ENCODE results near the gene AHI1. TPM values are rescaled to one million over a fixed set of nuclear protein-coding genes. Genes with fewer than 3 reads are reported as not detected.
A peak's percentile ranks its signal among the peaks of the same experiment; 100 is the strongest.
"Not testable (repeated sequence)": the region's sequence is repeated elsewhere in the genome, so short reads cannot be mapped to it uniquely, and the experiment has no call there.

Gene AHI1
- total RNA-seq, 1 donor from 2014 or later, result 5.6 TPM

GRCh38 chr6:135397172-135397952 is 100.2 kb downstream of the AHI1 start:
- no peak for DNase-seq (ENCODE audit: low read depth in 2 of 2)

- DNase-seq (ENCODE audit: low read depth in 2 of 2), result no peak
Observed at GRCh38 chr6:135395136-135395535, 102.4 kb downstream of the AHI1 start.

- no peak for DNase-seq (ENCODE audit: low read depth in 2 of 2)
Observed at GRCh38 chr6:135393289-135393688, 104.3 kb downstream of the AHI1 start.

- DNase-seq (ENCODE audit: low read depth in 2 of 2), result no peak
Observed at GRCh38 chr6:135390458-135390857, 107.1 kb downstream of the AHI1 start.

GRCh38 chr6:135385299-135385698 is 112.2 kb downstream of the AHI1 start:
- DNase-seq (ENCODE audit: low read depth in 2 of 2), result no peak

- no peak for DNase-seq (ENCODE audit: low read depth in 2 of 2)
Observed at GRCh38 chr6:135383766-135384165, 113.8 kb downstream of the AHI1 start.

GRCh38 chr6:135383301-135383700 is 114.2 kb downstream of the AHI1 start:
- no peak for DNase-seq (ENCODE audit: low read depth in 2 of 2)

- no peak for DNase-seq (ENCODE audit: low read depth in 2 of 2)
Observed at GRCh38 chr6:135382182-135382628, 115.3 kb downstream of the AHI1 start.

GRCh38 chr6:135380793-135381192 is 116.7 kb downstream of the AHI1 start:
- no peak for DNase-seq (ENCODE audit: low read depth in 2 of 2)

GRCh38 chr6:135379647-135380046 is 117.9 kb downstream of the AHI1 start:
- no peak for DNase-seq (ENCODE audit: low read depth in 2 of 2)

GRCh38 chr6:135372758-135373157 is 124.8 kb downstream of the AHI1 start:
- no peak for DNase-seq (ENCODE audit: low read depth in 2 of 2)

- not testable (repeated sequence) for DNase-seq (ENCODE audit: low read depth in 2 of 2)
Observed at GRCh38 chr6:135363622-135364021, 133.9 kb downstream of the AHI1 start.

GRCh38 chr6:135362124-135362523 is 135.4 kb downstream of the AHI1 start:
- DNase-seq (ENCODE audit: low read depth in 2 of 2), result no peak

- no peak for DNase-seq (ENCODE audit: low read depth in 2 of 2)
Observed at GRCh38 chr6:135360222-135360621, 137.3 kb downstream of the AHI1 start.

GRCh38 chr6:135358985-135359384 is 138.6 kb downstream of the AHI1 start:
- peak in 1 of 2 donors; percentile 9 for DNase-seq (ENCODE audit: low read depth in 2 of 2)

GRCh38 chr6:135358251-135358821 is 139.2 kb downstream of the AHI1 start:
- peak in 1 of 2 donors; percentile 30 for DNase-seq (ENCODE audit: low read depth in 2 of 2)

- no peak for DNase-seq (ENCODE audit: low read depth in 2 of 2)
Observed at GRCh38 chr6:135354407-135354806, 143.1 kb downstream of the AHI1 start.

- no peak for DNase-seq (ENCODE audit: low read depth in 2 of 2)
Observed at GRCh38 chr6:135353113-135353512, 144.4 kb downstream of the AHI1 start.

GRCh38 chr6:135351635-135352034 is 145.9 kb downstream of the AHI1 start:
- DNase-seq (ENCODE audit: low read depth in 2 of 2), result no peak

- no peak for DNase-seq (ENCODE audit: low read depth in 2 of 2)
Observed at GRCh38 chr6:135347887-135348286, 149.7 kb downstream of the AHI1 start.

- peak in 1 of 2 donors; percentile 7 for DNase-seq (ENCODE audit: low read depth in 2 of 2)
Observed at GRCh38 chr6:135346747-135347146, 150.8 kb downstream of the AHI1 start.

- DNase-seq (ENCODE audit: low read depth in 2 of 2), result no peak
Observed at GRCh38 chr6:135344526-135344925, 153.0 kb downstream of the AHI1 start.

- DNase-seq (ENCODE audit: low read depth in 2 of 2), result not testable (repeated sequence)
Observed at GRCh38 chr6:135339920-135340319, 157.6 kb downstream of the AHI1 start.
